HFFc6 (cell line): ENCODE results near the gene DDX1. TPM values are rescaled to one million over a fixed set of nuclear protein-coding genes. Genes with fewer than 3 reads are reported as not detected.
"Not testable (repeated sequence)": the region's sequence is repeated elsewhere in the genome, so short reads cannot be mapped to it uniquely, and the experiment has no call there.

Experiments used
- DNase-seq: peaks from one replicate; pipeline ENCODE4 v3.0.0-alpha.2; 2018
- H3K27ac Mint-ChIP-seq: 2 replicates; pipeline ENCODE4 v1.8.0; 2020; ENCODE audit warnings: mild to moderate bottlenecking, mixed read lengths
- H3K27me3 Mint-ChIP-seq: 2 replicates; pipeline ENCODE4 v1.8.0; 2021; ENCODE audit warnings: mild to moderate bottlenecking, moderate library complexity, mixed read lengths; ENCODE audit not compliant: insufficient read depth
- H3K36me3 Mint-ChIP-seq: 2 replicates; pipeline ENCODE4 v1.8.0; 2021; ENCODE audit warnings: low read depth, mixed read lengths
- H3K4me1 Mint-ChIP-seq: 2 replicates; pipeline ENCODE4 v1.8.0; 2020; ENCODE audit warnings: low read depth, mixed read lengths
- H3K4me3 Mint-ChIP-seq: 2 replicates; pipeline ENCODE4 v1.8.0; 2020; ENCODE audit warnings: mild to moderate bottlenecking, moderate library complexity, mixed read lengths
- H3K9me3 Mint-ChIP-seq: 2 replicates; pipeline ENCODE4 v1.8.0; 2020; ENCODE audit warnings: mild to moderate bottlenecking, mixed read lengths
- CTCF ChIP-seq: fragments of 200-600 bp; sonication (generic); IDR thresholded peaks from 2 replicates; pipeline ENCODE4 v1.5.0; 2021; ENCODE audit warnings: antibody characterized with exemption, mild to moderate bottlenecking
- total RNA-seq, 6 experiments: library from RNA; stranded (reverse); fragmentation: NEBNext Ultra II Directional; extraction: Animal tissue kit (Norgen Biotek cat#: 25700); gene quantifications; 2 replicates in 1 of 6; 3 replicates in 5 of 6; pipeline ENCODE4 v1.2.3, GENCODE V29; 2021

Gene DDX1
- total RNA-seq, 6 experiments from 2014 or later = 111 to 123 (median 113) TPM

GRCh38 chr2:15679386-15679924 is 87.8 kb downstream of the DDX1 start:
- Mint-ChIP-seq H3K27ac (no peak overlapping the region), H3K4me3 (no peak overlapping the region), H3K36me3 (no peaks in the 10 kb centered on the region), H3K27me3 (peaks cover 21% of the 10 kb centered on the region), H3K9me3 (no peaks in the 10 kb centered on the region), H3K4me1 (peaks cover 14% of the 10 kb centered on the region)
- DNase-seq = no peak
- no peak for TF ChIP-seq CTCF

- H3K9me3 Mint-ChIP-seq, H3K4me1 Mint-ChIP-seq, DNase-seq, H3K27ac Mint-ChIP-seq, H3K4me3 Mint-ChIP-seq, H3K36me3 Mint-ChIP-seq: not testable (repeated sequence)
- peaks cover 23% of the 10 kb centered on the region for H3K27me3 Mint-ChIP-seq
Observed at GRCh38 chr2:15680132-15680531, 88.5 kb downstream of the DDX1 start.

Other genes with a start within 250 kb of the DDX1 start
- gene NBAS, start 30.5 kb upstream of the DDX1 start, total RNA-seq = 10 to 100 TPM; 43.5 to 54.0 (median 52.2) TPM